Panc1 (cell line): ENCODE data around the gene SLU7.

ENCODE experiments used
- POLR2AphosphoS5 ChIP-seq: IDR thresholded peaks from 2 replicates; pipeline ENCODE4 v1.6.1; 2012; ENCODE audit warnings: mild to moderate bottlenecking, low read depth, low read length, moderate library complexity
- SIN3A ChIP-seq: IDR thresholded peaks from 2 replicates; pipeline ENCODE4 v1.6.1; 2012; ENCODE audit warnings: low read depth, mild to moderate bottlenecking, low read length, moderate library complexity, borderline replicate concordance; ENCODE audit not compliant: insufficient read depth
- TCF7L2 ChIP-seq: IDR thresholded peaks from 2 replicates; pipeline ENCODE4 v1.6.1; 2011; ENCODE audit warnings: mild to moderate bottlenecking, low read depth, low read length, inconsistent platforms
- TF ChIP-seq, protein P1 (sequence below): fragments of 450-650 bp; IDR thresholded peaks from 2 replicates; pipeline ENCODE4 v1.5.1; 2017; ENCODE audit warnings: mild to moderate bottlenecking
- TF ChIP-seq, protein P2 (sequence below), 2 experiments: IDR thresholded peaks; 2 replicates each; pipeline ENCODE4 v1.6.1; 2011 to 2012; ENCODE audit warnings: low read depth in 2 of 2, control low read depth in 1 of 2, low read length in 1 of 2, mild to moderate bottlenecking in 1 of 2, moderate library complexity in 1 of 2; ENCODE audit not compliant: insufficient read depth in 1 of 2

GRCh38 chr5:160445751-160446150 lies 26.9 kb upstream of the SLU7 start:
- TF ChIP-seq, protein P1, sequence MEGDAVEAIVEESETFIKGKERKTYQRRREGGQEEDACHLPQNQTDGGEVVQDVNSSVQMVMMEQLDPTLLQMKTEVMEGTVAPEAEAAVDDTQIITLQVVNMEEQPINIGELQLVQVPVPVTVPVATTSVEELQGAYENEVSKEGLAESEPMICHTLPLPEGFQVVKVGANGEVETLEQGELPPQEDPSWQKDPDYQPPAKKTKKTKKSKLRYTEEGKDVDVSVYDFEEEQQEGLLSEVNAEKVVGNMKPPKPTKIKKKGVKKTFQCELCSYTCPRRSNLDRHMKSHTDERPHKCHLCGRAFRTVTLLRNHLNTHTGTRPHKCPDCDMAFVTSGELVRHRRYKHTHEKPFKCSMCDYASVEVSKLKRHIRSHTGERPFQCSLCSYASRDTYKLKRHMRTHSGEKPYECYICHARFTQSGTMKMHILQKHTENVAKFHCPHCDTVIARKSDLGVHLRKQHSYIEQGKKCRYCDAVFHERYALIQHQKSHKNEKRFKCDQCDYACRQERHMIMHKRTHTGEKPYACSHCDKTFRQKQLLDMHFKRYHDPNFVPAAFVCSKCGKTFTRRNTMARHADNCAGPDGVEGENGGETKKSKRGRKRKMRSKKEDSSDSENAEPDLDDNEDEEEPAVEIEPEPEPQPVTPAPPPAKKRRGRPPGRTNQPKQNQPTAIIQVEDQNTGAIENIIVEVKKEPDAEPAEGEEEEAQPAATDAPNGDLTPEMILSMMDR: no peak
- no peak for TF ChIP-seq POLR2AphosphoS5
- no peak for TF ChIP-seq SIN3A
- no peak for TF ChIP-seq TCF7L2
- TF ChIP-seq, protein P2, sequence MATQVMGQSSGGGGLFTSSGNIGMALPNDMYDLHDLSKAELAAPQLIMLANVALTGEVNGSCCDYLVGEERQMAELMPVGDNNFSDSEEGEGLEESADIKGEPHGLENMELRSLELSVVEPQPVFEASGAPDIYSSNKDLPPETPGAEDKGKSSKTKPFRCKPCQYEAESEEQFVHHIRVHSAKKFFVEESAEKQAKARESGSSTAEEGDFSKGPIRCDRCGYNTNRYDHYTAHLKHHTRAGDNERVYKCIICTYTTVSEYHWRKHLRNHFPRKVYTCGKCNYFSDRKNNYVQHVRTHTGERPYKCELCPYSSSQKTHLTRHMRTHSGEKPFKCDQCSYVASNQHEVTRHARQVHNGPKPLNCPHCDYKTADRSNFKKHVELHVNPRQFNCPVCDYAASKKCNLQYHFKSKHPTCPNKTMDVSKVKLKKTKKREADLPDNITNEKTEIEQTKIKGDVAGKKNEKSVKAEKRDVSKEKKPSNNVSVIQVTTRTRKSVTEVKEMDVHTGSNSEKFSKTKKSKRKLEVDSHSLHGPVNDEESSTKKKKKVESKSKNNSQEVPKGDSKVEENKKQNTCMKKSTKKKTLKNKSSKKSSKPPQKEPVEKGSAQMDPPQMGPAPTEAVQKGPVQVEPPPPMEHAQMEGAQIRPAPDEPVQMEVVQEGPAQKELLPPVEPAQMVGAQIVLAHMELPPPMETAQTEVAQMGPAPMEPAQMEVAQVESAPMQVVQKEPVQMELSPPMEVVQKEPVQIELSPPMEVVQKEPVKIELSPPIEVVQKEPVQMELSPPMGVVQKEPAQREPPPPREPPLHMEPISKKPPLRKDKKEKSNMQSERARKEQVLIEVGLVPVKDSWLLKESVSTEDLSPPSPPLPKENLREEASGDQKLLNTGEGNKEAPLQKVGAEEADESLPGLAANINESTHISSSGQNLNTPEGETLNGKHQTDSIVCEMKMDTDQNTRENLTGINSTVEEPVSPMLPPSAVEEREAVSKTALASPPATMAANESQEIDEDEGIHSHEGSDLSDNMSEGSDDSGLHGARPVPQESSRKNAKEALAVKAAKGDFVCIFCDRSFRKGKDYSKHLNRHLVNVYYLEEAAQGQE (IDR thresholded peaks at IDR 0.05; ENCODE audit: insufficient read depth in 1 of 2, low read depth in 2 of 2, low read length in 1 of 2): no peak
